ENCODE results near the gene CHL1.

CHL1 gene

GRCh38 chr3:297585-297984 lies 101.0 kb downstream of the CHL1 start:
- DNase-seq (ENCODE audit: low read depth): no peak
- no peak overlapping the region for H3K4me3 ChIP-seq (replicated peaks; ENCODE audit: low read depth, low read length)
- no peak for TF ChIP-seq CTCF (IDR thresholded peaks at IDR 0.05; ENCODE audit: low read length, missing control alignments)

GRCh38 chr3:299590-300301 lies 103.2 kb downstream of the CHL1 start:
- no peak for TF ChIP-seq CTCF (IDR thresholded peaks at IDR 0.05; ENCODE audit: low read length, missing control alignments)
- no peak overlapping the region for H3K4me3 ChIP-seq (replicated peaks; ENCODE audit: low read depth, low read length)
- DNase-seq (ENCODE audit: low read depth): no peak

GRCh38 chr3:307182-307581 lies 110.6 kb downstream of the CHL1 start:
- no peak for DNase-seq (ENCODE audit: low read depth)
- H3K4me3 ChIP-seq (replicated peaks; ENCODE audit: low read depth, low read length): no peak overlapping the region
- TF ChIP-seq CTCF (IDR thresholded peaks at IDR 0.05; ENCODE audit: low read length, missing control alignments): no peak

- DNase-seq (ENCODE audit: low read depth): no peak
- TF ChIP-seq CTCF (IDR thresholded peaks at IDR 0.05; ENCODE audit: low read length, missing control alignments): no peak
- no peak overlapping the region for H3K4me3 ChIP-seq (replicated peaks; ENCODE audit: low read depth, low read length)
Measured at GRCh38 chr3:308597-309321, 112.2 kb downstream of the CHL1 start.

GRCh38 chr3:312160-312733 lies 115.7 kb downstream of the CHL1 start:
- no peak for TF ChIP-seq CTCF (IDR thresholded peaks at IDR 0.05; ENCODE audit: low read length, missing control alignments)
- DNase-seq (ENCODE audit: low read depth): no peak
- no peak overlapping the region for H3K4me3 ChIP-seq (replicated peaks; ENCODE audit: low read depth, low read length)

- no peak for DNase-seq (ENCODE audit: low read depth)
- no peak overlapping the region for H3K4me3 ChIP-seq (replicated peaks; ENCODE audit: low read depth, low read length)
- no peak for TF ChIP-seq CTCF (IDR thresholded peaks at IDR 0.05; ENCODE audit: low read length, missing control alignments)
Measured at GRCh38 chr3:312911-313310, 116.3 kb downstream of the CHL1 start.

Measured in fibroblast of pulmonary artery (primary cell).